Nephron progenitor cell (in vitro differentiated cells): ENCODE results near the gene MLH3.

Source experiments
- DNase-seq: peaks from one replicate; pipeline ENCODE4 v3.0.0; 2021
- H3K27ac Mint-ChIP-seq: 2 replicates; pipeline ENCODE4 v1.8.0; 2021; ENCODE audit warnings: mild to moderate bottlenecking, moderate library complexity, mixed read lengths
- H3K27me3 Mint-ChIP-seq: 2 replicates; pipeline ENCODE4 v1.8.0; 2021; ENCODE audit warnings: mild to moderate bottlenecking, low read depth, mixed read lengths; ENCODE audit not compliant: poor library complexity
- H3K36me3 Mint-ChIP-seq: 2 replicates; pipeline ENCODE4 v1.8.0; 2021; ENCODE audit warnings: low read depth, mixed read lengths
- H3K4me1 Mint-ChIP-seq: 2 replicates; pipeline ENCODE4 v1.8.0; 2021; ENCODE audit warnings: mixed read lengths
- H3K4me3 Mint-ChIP-seq: 2 replicates; pipeline ENCODE4 v1.8.0; 2021; ENCODE audit warnings: mild to moderate bottlenecking, moderate library complexity, mixed read lengths
- H3K9me3 Mint-ChIP-seq: 2 replicates; pipeline ENCODE4 v1.8.0; 2021; ENCODE audit warnings: mild to moderate bottlenecking, moderate library complexity, mixed read lengths
- TF ChIP-seq, protein P1 (sequence below): fragments of 200-600 bp; sonication (generic); IDR thresholded peaks from 2 replicates; pipeline ENCODE4 v1.5.0; 2021; ENCODE audit warnings: antibody characterized with exemption

Gene MLH3

DNA sequence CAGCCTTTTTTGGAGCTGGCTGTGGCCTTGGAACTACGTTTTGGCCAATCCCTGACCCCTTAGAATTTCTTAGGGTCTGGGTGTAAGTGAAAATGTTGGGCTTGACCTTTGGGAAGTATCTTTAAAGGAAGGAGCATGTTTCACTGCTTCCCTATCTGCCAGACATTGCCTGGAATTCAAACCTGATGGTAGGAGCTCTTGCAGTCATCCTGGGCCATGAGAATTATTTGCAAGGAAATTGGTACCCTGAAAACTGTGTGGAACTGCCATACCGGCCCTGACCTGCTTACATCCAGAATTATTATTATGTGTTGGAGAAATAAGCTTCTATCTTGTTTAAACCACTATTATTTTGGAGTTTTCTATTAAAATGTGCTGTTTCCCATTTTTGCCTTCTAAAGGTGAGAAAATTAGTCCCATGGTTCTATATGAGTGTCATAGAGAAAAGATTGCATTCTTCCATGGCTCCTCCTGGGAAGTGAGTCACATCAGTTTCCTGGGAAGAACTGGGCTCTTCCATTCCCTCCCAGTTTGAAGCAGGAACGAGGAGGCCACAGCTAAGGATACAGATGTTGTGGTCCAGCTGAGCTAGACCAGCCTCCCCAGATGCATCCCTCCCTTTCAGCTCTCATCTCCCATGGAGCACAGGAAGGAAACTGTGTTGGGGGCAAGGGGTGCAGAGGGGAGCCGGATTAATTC is 86.3 kb downstream of the MLH3 start:
- Mint-ChIP-seq H3K9me3 (no peaks in the 10 kb centered on the region), H3K36me3 (peaks cover 5% of the 10 kb centered on the region), H3K4me1 (peaks cover 64% of the 10 kb centered on the region), H3K4me3 (no peak overlapping the region), H3K27me3 (peaks cover 38% of the 10 kb centered on the region), H3K27ac (no peak overlapping the region)
- DNase-seq, result no peak
- TF ChIP-seq, protein P1, sequence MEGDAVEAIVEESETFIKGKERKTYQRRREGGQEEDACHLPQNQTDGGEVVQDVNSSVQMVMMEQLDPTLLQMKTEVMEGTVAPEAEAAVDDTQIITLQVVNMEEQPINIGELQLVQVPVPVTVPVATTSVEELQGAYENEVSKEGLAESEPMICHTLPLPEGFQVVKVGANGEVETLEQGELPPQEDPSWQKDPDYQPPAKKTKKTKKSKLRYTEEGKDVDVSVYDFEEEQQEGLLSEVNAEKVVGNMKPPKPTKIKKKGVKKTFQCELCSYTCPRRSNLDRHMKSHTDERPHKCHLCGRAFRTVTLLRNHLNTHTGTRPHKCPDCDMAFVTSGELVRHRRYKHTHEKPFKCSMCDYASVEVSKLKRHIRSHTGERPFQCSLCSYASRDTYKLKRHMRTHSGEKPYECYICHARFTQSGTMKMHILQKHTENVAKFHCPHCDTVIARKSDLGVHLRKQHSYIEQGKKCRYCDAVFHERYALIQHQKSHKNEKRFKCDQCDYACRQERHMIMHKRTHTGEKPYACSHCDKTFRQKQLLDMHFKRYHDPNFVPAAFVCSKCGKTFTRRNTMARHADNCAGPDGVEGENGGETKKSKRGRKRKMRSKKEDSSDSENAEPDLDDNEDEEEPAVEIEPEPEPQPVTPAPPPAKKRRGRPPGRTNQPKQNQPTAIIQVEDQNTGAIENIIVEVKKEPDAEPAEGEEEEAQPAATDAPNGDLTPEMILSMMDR, result no peak
